ENCODE measurements around the gene LANCL2.
A peak's percentile ranks its signal among the peaks of the same experiment; 100 is the strongest.

Gene LANCL2

DNA sequence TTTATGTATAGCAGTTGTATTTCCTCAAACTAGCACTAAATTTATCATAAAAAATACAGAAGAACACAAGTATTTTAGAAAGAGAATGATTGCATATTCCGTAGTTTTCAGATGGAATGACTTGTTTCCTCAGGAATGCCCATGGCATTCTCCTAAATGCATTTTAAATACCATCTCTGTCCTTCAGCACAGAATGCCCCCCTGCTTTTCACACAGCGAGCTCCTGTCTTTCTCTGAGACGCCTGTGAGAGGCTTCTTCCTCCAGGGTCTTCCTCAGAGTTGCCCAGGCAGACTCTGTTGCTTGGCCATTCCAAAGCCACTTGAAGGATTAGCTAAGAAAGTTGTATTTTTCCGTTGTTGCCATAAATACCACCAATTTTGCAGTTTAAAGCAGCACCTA is 10.1 kb downstream of the LANCL2 start:
- TF ChIP-seq, protein P1, sequence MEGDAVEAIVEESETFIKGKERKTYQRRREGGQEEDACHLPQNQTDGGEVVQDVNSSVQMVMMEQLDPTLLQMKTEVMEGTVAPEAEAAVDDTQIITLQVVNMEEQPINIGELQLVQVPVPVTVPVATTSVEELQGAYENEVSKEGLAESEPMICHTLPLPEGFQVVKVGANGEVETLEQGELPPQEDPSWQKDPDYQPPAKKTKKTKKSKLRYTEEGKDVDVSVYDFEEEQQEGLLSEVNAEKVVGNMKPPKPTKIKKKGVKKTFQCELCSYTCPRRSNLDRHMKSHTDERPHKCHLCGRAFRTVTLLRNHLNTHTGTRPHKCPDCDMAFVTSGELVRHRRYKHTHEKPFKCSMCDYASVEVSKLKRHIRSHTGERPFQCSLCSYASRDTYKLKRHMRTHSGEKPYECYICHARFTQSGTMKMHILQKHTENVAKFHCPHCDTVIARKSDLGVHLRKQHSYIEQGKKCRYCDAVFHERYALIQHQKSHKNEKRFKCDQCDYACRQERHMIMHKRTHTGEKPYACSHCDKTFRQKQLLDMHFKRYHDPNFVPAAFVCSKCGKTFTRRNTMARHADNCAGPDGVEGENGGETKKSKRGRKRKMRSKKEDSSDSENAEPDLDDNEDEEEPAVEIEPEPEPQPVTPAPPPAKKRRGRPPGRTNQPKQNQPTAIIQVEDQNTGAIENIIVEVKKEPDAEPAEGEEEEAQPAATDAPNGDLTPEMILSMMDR (IDR thresholded peaks at IDR 0.05) = no peak
- H3K4me1 Mint-ChIP-seq = peaks cover 20% of the 10 kb centered on the region
- H3K9me3 Mint-ChIP-seq = peaks cover 6% of the 10 kb centered on the region
- peaks cover 5% of the 10 kb centered on the region for H3K36me3 Mint-ChIP-seq (ENCODE audit: low read depth)
- no peaks in the 10 kb centered on the region for H3K27me3 Mint-ChIP-seq (ENCODE audit: low read depth, poor library complexity)
- H3K27ac Mint-ChIP-seq = no peak overlapping the region
- H3K4me3 Mint-ChIP-seq = no peak overlapping the region
- no peak for DNase-seq

DNA sequence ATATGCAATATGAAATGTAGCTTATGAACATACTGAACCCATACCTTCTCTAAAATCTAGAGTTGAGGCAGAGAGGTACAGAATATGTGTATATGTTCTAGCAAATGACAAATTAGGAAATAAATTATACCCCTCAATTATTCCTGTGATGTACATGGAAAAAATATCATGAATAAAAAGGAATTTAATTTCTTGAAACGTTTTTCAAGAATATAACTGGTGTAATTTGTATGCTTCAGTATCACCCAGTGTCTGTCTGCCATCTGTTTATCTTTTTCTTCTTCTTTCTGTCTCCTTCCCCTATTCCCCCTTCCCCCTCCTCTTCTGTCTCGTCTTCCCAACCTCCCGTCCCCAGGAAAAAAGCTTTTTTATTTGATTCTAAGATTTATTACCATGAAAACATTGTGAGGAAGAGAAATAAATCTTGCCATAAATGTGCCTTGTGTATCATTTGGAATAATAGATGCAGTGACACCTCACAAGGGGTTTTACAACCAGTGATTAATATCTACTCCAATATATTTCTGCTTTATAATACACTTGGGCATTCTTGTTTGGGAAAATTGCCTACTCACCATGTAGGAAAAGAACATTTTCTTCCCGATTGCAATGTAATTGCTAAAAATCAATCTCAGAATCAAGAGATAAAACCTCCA is 12.2 kb downstream of the LANCL2 start:
- Mint-ChIP-seq H3K27me3 (ENCODE audit: low read depth, poor library complexity) (no peaks in the 10 kb centered on the region), H3K36me3 (ENCODE audit: low read depth) (peaks cover 26% of the 10 kb centered on the region), H3K4me3 (peak overlapping the region; percentile 9), H3K27ac (peak overlapping the region; percentile 21), H3K4me1 (peaks cover 20% of the 10 kb centered on the region), H3K9me3 (peaks cover 25% of the 10 kb centered on the region)
- no peak for DNase-seq
- TF ChIP-seq, protein P1 (IDR thresholded peaks at IDR 0.05) = no peak

DNA sequence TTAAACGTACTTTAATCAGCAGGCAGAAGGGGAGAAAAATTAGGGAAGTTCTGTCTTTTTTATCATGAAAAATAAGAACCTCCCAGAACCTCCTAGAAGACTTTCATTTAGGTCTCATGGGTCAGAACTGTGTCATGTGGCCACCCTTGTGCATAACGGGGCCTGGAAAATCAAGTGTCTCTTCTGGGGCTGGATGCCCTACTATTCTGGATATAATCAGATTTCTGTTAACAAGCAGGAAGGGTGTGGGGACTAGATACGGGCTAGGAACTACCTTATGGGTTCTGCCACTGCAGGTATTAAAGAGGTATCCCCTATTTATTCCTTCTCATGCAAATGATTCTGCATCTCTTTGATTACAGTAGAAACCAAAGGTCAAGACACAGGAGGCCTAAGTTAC is 14.1 kb downstream of the LANCL2 start:
- H3K27ac Mint-ChIP-seq = no peak overlapping the region
- peaks cover 20% of the 10 kb centered on the region for H3K4me1 Mint-ChIP-seq
- H3K4me3 Mint-ChIP-seq = no peak overlapping the region
- DNase-seq = no peak
- peaks cover 45% of the 10 kb centered on the region for H3K9me3 Mint-ChIP-seq
- TF ChIP-seq, protein P1 (IDR thresholded peaks at IDR 0.05) = no peak
- no peaks in the 10 kb centered on the region for H3K27me3 Mint-ChIP-seq (ENCODE audit: low read depth, poor library complexity)
- H3K36me3 Mint-ChIP-seq (ENCODE audit: low read depth) = peaks cover 45% of the 10 kb centered on the region

DNA sequence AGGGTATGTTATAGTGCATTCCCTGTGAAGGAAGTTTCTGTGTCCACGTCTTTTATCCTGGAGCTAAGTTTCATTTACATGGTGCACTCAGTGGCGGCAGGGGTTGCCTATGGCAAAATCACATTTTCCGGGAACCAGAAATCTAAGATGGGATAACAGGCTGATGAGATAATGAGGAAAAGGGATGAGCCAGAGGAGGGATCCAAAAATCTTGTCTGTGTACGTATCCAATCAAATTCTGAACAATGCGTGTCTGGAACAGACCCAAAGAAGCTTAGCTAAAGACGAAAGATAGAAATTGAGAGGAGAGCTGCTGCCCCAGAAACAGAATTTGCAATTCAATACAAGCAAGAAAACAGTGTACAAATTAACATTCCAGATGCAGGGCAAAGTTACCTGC is 16.1 kb downstream of the LANCL2 start:
- H3K36me3 Mint-ChIP-seq (ENCODE audit: low read depth) = peaks cover 60% of the 10 kb centered on the region
- TF ChIP-seq, protein P1 (IDR thresholded peaks at IDR 0.05) = no peak
- H3K4me1 Mint-ChIP-seq = peaks cover 13% of the 10 kb centered on the region
- H3K27ac Mint-ChIP-seq = no peak overlapping the region
- H3K9me3 Mint-ChIP-seq = peaks cover 63% of the 10 kb centered on the region
- no peak for DNase-seq
- H3K27me3 Mint-ChIP-seq (ENCODE audit: low read depth, poor library complexity) = peaks cover 2% of the 10 kb centered on the region
- H3K4me3 Mint-ChIP-seq = no peak overlapping the region

DNA sequence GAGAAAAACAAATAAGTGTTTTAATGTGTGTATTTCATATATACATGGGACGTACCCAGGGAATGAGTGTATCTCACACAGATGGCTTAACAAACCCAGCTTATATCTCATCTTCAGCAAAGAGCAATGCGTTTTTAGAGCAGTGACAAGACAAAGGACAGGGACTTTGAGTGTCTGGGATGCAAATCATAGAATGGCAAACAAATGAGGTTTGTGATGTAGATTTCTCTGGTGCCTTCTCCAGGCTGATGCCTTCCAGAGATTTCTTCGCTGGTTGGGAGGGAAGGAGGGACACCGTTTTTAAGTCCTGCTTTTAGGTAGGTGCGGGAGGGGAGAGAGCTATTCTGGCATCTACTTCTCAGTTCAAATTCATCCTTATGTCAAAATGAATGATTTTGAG is 16.6 kb downstream of the LANCL2 start:
- H3K36me3 Mint-ChIP-seq (ENCODE audit: low read depth) = peaks cover 65% of the 10 kb centered on the region
- peaks cover 2% of the 10 kb centered on the region for H3K27me3 Mint-ChIP-seq (ENCODE audit: low read depth, poor library complexity)
- H3K27ac Mint-ChIP-seq = no peak overlapping the region
- H3K4me3 Mint-ChIP-seq = no peak overlapping the region
- TF ChIP-seq, protein P1 (IDR thresholded peaks at IDR 0.05) = no peak
- peaks cover 68% of the 10 kb centered on the region for H3K9me3 Mint-ChIP-seq
- DNase-seq = no peak
- H3K4me1 Mint-ChIP-seq = peaks cover 10% of the 10 kb centered on the region

DNA sequence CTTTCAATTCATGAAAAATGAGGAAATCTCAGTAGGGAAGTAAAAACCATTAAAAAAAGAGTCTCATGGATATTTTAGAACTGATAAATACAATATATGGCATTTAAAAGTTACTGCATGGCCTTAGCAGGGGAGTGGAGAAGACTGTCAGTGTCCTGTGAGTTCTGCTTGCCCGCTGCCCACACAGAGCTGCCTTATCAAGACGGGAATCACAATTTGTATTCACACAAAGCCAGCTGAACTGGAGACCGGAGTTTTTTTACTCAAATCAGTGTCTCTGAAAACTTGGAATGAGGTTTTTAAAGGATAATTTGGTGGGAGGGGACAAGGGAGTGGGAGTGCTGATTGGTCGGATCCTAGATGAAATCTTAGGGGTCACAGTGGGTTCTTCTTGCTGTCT is 17.1 kb downstream of the LANCL2 start:
- DNase-seq = no peak
- peaks cover 2% of the 10 kb centered on the region for H3K27me3 Mint-ChIP-seq (ENCODE audit: low read depth, poor library complexity)
- TF ChIP-seq, protein P1 (IDR thresholded peaks at IDR 0.05) = no peak
- H3K4me3 Mint-ChIP-seq = no peak overlapping the region
- H3K27ac Mint-ChIP-seq = no peak overlapping the region
- H3K4me1 Mint-ChIP-seq = peaks cover 6% of the 10 kb centered on the region
- H3K36me3 Mint-ChIP-seq (ENCODE audit: low read depth) = peaks cover 71% of the 10 kb centered on the region
- peaks cover 73% of the 10 kb centered on the region for H3K9me3 Mint-ChIP-seq
